Mucosa of rectum (tissue), 2 donors: Measurements from ENCODE around the gene CPNE5.

Source experiments
- H3K27ac ChIP-seq, 2 donors: one replicate each; pipeline ENCODE4 v1.7.0; 2013; ENCODE audit warnings: inconsistent platforms in 2 of 2, low read depth in 2 of 2, low read length in 2 of 2
- H3K27me3 ChIP-seq, 2 donors: one replicate each; pipeline ENCODE4 v1.7.0; 2013; ENCODE audit warnings: low read length in 2 of 2; ENCODE audit not compliant: control insufficient read depth in 2 of 2, insufficient read depth in 2 of 2
- H3K36me3 ChIP-seq, 2 donors: one replicate each; pipeline ENCODE4 v1.7.0; 2013; ENCODE audit warnings: low read length in 2 of 2; ENCODE audit not compliant: control insufficient read depth in 2 of 2, insufficient read depth in 2 of 2
- H3K4me1 ChIP-seq, 2 donors: one replicate each; pipeline ENCODE4 v1.7.0; 2013; ENCODE audit warnings: low read length in 2 of 2, mild to moderate bottlenecking in 1 of 2; ENCODE audit not compliant: control insufficient read depth in 2 of 2, insufficient read depth in 2 of 2
- H3K4me3 ChIP-seq, 2 donors: one replicate each; pipeline ENCODE4 v1.7.0; 2013; ENCODE audit warnings: low read length in 2 of 2
- H3K9ac ChIP-seq, 2 donors: one replicate each; pipeline ENCODE4 v1.7.0; 2013; ENCODE audit warnings: low read length in 2 of 2, low read depth in 1 of 2, mild to moderate bottlenecking in 1 of 2
- H3K9me3 ChIP-seq, 2 donors: one replicate each; pipeline ENCODE4 v1.7.0; 2013; ENCODE audit warnings: low read length in 2 of 2; ENCODE audit not compliant: control insufficient read depth in 2 of 2
- donor health status: healthy.
- donor health status: Normal muscosa, but diverticular disease.

The CPNE5 gene

DNA sequence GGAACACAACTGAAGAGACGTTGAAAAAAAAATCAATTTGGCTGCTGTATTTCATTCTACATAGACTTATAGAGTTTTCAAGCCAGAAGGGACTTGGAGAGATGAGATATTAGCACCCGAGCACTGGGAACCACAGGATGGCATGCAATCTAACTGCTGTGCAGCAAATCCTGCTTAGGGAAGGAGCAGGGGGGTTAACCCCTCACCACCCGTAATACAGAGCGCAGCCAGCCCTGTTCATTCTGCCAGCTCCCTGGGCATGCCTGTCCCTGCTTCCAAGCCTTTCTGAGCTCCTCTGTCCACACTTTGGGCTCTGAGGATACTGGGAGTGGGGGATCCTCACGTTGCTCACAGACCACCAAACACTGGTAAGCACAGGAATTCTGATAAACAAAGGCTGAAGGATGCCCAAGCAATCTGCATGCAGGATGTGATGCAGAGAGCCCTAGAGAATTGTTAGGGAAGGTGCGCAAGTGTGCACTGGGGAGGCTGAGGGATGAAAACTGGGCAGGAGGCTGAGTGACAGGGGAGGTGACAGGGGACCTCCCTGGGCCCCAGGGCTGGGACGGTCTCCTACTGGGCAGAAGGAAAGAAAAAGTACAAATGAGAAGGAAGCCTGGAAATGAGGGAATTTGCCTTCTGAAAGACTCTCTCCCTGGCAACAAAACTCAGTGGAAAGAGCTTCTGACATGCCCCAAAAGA is 34.0 kb downstream of the CPNE5 start:
- H3K27me3 ChIP-seq, result peaks cover 2 to 4% of the 10 kb centered on the region in 2 donors
- H3K4me3 ChIP-seq, result no peak overlapping the region
- no peaks in the 10 kb centered on the region for H3K4me1 ChIP-seq
- no peak overlapping the region for H3K9ac ChIP-seq
- H3K27ac ChIP-seq, result no peak overlapping the region
- H3K36me3 ChIP-seq, result no peaks in the 10 kb centered on the region
- no peaks in the 10 kb centered on the region for H3K9me3 ChIP-seq

DNA sequence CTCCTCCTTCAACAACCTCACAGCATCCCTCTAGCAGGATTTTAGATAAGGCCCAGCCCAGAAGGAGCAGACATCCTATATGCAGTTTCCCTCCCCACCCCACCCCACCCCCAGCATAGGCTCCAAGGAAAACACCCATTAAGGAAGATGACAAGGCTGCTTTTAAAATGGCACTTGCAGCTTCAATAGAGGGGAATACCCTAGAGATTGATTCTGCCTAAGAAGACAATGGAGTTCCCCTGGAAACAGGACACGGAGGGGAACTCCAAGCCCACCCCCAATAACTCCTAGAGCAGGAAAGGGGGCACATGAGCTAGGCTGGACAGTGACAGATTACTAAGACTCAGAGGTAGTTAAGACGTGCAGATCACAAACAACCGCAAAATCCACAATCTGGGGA is 34.7 kb downstream of the CPNE5 start:
- Histone ChIP-seq H3K9ac (no peak overlapping the region), H3K36me3 (no peaks in the 10 kb centered on the region), H3K27ac (no peak overlapping the region), H3K4me1 (no peaks in the 10 kb centered on the region), H3K9me3 (no peaks in the 10 kb centered on the region), H3K4me3 (no peak overlapping the region), H3K27me3 (peaks cover 2 to 4% of the 10 kb centered on the region in 2 donors)

DNA sequence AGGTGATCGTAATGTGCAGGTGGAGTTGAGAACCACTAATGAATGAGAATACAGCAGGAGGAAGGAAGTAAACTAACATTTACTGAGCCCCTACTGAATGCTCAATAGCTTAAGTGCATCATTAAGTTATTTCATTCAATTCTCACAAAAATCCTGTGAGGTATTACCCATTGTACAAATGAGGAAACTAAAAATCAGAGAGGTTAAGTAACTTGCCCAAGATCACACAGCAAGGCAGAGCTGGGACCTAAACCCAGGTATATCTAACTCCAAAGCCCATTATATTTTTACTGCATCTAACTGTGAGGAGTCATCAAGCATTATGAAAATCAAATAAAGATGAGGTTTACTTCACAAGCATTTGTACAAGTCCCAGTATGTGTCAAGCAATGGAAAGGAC is 35.3 kb downstream of the CPNE5 start:
- peaks cover 2 to 4% of the 10 kb centered on the region in 2 donors for H3K27me3 ChIP-seq
- no peak overlapping the region for H3K27ac ChIP-seq
- H3K4me1 ChIP-seq, result no peaks in the 10 kb centered on the region
- no peak overlapping the region for H3K9ac ChIP-seq
- H3K4me3 ChIP-seq, result no peak overlapping the region
- H3K9me3 ChIP-seq, result no peaks in the 10 kb centered on the region
- no peaks in the 10 kb centered on the region for H3K36me3 ChIP-seq

DNA sequence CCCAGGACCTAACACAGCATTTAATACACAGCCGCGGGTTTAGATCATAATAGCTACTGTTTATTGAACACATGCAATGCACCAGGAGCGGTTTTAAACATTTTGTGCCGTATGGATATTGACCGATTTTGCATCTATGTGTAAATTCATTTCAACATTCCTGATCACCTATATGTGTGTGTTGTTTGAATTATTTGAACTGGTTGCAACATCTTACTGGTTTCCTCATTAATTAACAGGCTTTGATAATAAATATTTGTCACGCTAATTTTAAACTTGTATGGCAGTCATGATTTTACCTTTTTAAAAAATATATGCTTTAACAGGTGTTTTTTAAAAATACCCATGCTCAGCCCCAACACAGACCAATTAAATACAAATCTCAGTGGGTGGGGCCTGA is 35.8 kb downstream of the CPNE5 start:
- Histone ChIP-seq H3K4me1 (no peaks in the 10 kb centered on the region), H3K9me3 (no peaks in the 10 kb centered on the region), H3K27ac (no peak overlapping the region), H3K36me3 (no peaks in the 10 kb centered on the region), H3K4me3 (no peak overlapping the region), H3K9ac (no peak overlapping the region), H3K27me3 (peaks cover 2 to 4% of the 10 kb centered on the region in 2 donors)

DNA sequence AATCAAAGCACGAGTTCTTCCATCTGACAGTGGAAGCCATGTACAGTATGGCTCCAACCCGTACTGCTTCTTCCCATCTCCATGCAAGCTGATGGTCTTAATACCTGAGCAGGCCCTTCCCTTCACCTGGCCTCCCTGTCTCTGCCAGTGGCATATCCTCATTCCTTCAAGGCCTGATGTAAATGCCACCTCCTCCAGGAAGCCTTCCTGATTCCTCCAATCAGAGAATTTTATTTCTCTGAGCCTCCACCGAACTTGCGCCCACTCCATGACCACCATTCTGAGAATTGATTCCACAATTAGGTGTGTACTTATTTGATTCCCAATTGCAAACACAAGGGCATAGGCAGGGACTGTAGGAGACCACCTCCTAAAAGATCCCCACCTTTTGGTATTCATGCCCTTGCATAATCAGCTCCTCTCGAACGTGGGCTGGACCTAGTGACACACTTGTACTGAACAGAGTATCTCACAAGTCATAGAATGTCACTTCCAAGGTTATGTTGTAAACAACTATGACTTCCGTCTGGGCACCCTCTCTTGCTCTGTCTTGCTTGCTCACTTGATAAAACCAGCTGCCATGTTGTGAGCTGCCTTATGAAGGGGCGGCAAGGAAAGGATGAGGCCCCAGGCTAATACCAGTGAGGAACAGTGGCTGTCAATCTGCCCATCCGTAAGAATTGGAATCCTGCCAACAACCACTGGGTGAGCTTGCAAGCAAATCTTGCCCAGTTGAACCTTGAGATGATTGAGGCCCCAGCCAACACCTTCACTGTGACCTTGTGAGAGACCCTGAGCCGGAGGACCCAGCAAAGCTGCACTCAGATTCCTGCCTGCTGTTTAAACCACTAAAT is 38.8 kb downstream of the CPNE5 start:
- Histone ChIP-seq H3K36me3 (no peaks in the 10 kb centered on the region), H3K9ac (no peak overlapping the region), H3K4me1 (no peaks in the 10 kb centered on the region), H3K9me3 (no peaks in the 10 kb centered on the region), H3K4me3 (no peak overlapping the region), H3K27ac (no peak overlapping the region), H3K27me3 (peaks cover 2 to 4% of the 10 kb centered on the region in 2 donors)

DNA sequence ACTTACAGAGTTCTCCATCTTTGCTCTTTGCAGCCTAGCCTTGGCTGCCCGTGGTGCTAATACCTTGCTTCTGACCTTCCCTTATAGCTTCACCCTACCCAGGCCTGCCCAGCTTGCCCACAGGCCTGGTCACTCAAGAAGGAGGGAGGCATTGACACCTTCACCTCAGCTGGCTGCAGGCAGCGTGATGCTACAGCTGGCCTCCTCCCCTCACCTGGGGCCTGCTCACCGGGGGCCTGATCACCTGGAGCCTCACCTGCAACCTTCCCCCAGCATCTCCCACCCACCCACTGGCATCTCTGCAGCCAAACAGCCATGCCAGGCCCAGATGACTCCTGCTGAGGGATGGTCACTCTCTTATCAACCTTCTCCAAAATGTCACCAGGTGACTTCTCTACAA is 40.4 kb downstream of the CPNE5 start:
- H3K27ac ChIP-seq, result no peak overlapping the region
- H3K36me3 ChIP-seq, result no peaks in the 10 kb centered on the region
- H3K9me3 ChIP-seq, result no peaks in the 10 kb centered on the region
- no peak overlapping the region for H3K9ac ChIP-seq
- no peaks in the 10 kb centered on the region for H3K27me3 ChIP-seq
- H3K4me1 ChIP-seq, result no peaks in the 10 kb centered on the region
- H3K4me3 ChIP-seq, result no peak overlapping the region

DNA sequence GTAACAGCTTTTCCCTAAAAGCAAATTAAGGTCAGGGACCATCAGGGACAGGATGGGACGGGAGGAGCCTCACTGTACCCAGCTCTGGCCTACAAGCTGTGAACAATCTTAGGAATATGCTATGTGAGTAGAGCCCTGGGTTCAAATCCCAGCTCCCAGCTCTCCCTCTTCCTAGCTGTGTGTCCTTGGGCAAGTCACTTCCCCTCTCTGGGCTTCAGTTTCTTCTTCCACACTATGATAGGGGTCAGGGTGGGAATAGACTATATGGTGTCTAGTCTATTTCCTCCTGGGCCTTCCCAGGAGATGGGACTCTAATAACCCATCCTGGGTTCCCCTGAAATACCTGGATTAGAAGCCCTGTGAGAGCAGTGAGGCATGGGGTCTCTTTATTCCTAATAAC is 41.6 kb downstream of the CPNE5 start:
- Histone ChIP-seq H3K9me3 (no peaks in the 10 kb centered on the region), H3K4me3 (no peak overlapping the region), H3K4me1 (no peaks in the 10 kb centered on the region), H3K27ac (no peak overlapping the region), H3K9ac (no peak overlapping the region), H3K27me3 (no peaks in the 10 kb centered on the region), H3K36me3 (no peaks in the 10 kb centered on the region)

DNA sequence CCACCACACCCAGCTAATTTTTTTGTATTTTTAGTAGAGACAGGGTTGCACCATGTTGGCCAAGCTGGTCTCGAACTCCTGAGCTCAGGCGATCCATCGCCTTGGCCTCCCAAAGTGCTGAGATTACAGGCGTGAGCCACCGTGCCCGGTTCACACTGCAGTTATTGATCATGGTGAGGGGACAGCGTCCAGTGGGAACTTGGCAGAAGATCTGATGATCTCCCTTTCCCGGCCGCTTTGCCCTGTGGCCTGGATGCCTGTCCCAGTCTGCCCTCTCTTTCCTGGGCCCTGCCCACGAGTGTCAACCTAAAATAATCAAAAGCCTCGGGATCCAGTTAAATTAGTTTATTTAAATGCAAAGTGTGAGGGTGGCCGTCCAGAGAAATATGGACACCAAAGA is 42.2 kb downstream of the CPNE5 start:
- Histone ChIP-seq H3K36me3 (no peaks in the 10 kb centered on the region), H3K27me3 (no peaks in the 10 kb centered on the region), H3K4me3 (no peak overlapping the region), H3K27ac (no peak overlapping the region), H3K9ac (no peak overlapping the region), H3K9me3 (no peaks in the 10 kb centered on the region), H3K4me1 (no peaks in the 10 kb centered on the region)

DNA sequence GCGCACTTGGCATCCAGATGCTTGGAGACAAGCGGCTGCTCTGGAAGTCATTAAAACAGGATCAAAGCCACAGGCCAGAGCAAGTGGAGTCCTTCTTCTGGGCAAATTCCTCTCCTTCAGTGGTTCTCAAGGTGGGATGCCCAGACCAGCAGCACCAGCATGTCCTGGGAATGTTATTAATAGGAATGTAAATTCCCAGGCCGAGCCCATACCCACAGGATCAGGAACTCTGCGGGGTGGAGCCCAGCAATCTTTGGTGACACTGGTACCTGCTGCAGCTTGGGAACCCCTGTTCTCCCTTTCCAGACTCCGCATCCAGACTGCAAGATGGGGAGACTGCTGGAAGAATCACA is 44.6 kb downstream of the CPNE5 start:
- Histone ChIP-seq H3K27me3 (peaks cover 0 to 2% of the 10 kb centered on the region in 2 donors), H3K4me1 (no peaks in the 10 kb centered on the region), H3K36me3 (no peaks in the 10 kb centered on the region), H3K9ac (no peak overlapping the region), H3K4me3 (no peak overlapping the region), H3K27ac (no peak overlapping the region), H3K9me3 (no peaks in the 10 kb centered on the region)

DNA sequence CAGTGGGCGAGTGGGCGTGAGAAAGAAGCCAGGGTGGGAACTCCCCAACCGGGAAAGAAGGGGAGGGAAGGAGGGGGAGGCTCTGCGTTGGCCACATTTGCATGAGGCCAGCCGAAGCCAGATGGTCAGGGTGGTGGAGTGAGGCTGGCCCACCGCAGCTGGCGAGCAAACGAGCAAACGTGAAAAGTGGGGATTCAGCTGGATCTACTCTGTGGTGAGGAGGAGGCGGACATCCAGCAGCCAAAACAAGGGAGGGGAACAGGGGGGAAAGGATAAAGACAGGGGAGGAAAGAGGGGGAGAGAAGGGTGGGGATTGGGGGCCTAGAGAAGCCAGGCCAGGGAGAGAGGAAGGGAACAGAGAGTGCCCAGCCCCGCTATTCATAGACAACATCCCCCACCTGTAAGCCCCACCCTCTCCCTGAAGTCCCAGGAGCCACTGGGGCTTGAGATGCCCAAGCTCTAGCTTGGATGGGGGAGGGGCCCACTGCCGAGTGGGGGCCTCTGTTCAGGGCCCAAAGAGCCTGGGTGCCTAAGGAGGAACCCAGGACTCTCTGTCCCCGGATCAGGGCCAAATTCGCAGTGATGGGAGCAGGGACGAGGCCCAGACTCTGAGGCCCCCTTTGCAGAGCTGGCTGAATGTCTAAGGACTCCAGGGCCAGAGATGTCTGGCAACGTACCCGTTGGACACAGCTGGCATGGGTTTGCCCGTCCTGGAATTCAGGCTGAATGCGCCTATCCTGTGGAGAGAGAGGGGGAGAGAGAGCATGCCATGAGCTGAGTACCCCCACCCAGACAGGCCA is 45.1 kb downstream of the CPNE5 start:
- Histone ChIP-seq H3K9me3 (no peaks in the 10 kb centered on the region), H3K27me3 (peaks cover 0 to 6% of the 10 kb centered on the region in 2 donors), H3K9ac (no peak overlapping the region), H3K36me3 (no peaks in the 10 kb centered on the region), H3K27ac (no peak overlapping the region), H3K4me1 (no peaks in the 10 kb centered on the region), H3K4me3 (no peak overlapping the region)
